GM12864 (cell line): ENCODE results near the gene PLEKHA8.

Source experiments
- DNase-seq: peaks from one replicate; pipeline ENCODE4 v3.0.0-alpha.2; 2011; ENCODE audit warnings: low read depth
- H3K4me3 ChIP-seq: 2 replicates; pipeline ENCODE4 v1.5.1; 2011; ENCODE audit warnings: mild to moderate bottlenecking, low read depth, low read length, control low read depth
- TF ChIP-seq, protein P1 (sequence below): IDR thresholded peaks from 2 replicates; pipeline ENCODE4 v1.5.1; 2011; ENCODE audit warnings: low read depth, mild to moderate bottlenecking, moderate library complexity, low read length, control low read depth, inconsistent platforms; ENCODE audit errors: missing control alignments

The PLEKHA8 gene

DNA sequence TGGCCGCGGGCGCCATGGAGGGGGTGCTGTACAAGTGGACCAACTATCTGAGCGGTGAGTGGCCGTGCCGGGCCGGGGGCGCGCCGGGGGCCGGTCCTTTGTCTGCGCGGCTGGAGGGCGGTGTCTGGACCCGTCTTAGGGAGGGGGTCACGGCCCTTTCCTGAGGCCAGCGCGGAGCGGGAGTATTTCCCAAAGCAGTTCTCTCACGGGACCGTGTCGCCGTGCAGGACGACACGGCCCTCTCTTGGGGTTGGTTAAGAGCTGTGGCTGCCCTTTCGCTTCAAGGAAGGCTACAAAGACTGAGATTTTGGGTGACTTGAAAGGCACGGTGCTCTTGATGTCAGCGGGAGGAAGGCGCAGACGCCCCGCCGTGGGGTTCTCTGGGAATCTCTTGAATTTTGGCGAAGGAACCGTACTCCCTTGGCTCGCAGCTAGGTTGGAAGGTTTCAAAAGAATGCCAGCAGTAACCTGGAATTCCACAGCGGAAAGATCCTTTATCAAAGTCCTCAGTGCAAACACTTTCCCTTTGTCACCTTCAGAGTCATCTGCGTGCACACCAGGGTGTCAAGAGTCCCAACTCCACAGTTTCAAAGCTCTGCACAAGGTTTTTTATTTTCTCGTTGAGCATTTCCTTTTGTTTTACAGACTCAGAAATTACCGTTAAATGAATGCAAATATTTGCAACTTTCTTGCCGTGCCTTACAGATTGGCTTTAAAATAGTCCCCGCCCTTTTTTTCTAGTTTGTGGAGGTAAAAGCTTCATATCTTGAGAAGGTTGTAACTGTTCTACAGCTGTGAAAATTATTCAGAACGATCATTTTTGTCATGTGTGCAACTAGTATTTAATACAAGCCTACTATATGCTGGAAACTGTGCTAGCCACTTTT lies 780 bp downstream of the PLEKHA8 start:
- TF ChIP-seq, protein P1, sequence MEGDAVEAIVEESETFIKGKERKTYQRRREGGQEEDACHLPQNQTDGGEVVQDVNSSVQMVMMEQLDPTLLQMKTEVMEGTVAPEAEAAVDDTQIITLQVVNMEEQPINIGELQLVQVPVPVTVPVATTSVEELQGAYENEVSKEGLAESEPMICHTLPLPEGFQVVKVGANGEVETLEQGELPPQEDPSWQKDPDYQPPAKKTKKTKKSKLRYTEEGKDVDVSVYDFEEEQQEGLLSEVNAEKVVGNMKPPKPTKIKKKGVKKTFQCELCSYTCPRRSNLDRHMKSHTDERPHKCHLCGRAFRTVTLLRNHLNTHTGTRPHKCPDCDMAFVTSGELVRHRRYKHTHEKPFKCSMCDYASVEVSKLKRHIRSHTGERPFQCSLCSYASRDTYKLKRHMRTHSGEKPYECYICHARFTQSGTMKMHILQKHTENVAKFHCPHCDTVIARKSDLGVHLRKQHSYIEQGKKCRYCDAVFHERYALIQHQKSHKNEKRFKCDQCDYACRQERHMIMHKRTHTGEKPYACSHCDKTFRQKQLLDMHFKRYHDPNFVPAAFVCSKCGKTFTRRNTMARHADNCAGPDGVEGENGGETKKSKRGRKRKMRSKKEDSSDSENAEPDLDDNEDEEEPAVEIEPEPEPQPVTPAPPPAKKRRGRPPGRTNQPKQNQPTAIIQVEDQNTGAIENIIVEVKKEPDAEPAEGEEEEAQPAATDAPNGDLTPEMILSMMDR: no peak
- no peak for DNase-seq
- H3K4me3 ChIP-seq: peak overlapping the region; percentile 93

DNA sequence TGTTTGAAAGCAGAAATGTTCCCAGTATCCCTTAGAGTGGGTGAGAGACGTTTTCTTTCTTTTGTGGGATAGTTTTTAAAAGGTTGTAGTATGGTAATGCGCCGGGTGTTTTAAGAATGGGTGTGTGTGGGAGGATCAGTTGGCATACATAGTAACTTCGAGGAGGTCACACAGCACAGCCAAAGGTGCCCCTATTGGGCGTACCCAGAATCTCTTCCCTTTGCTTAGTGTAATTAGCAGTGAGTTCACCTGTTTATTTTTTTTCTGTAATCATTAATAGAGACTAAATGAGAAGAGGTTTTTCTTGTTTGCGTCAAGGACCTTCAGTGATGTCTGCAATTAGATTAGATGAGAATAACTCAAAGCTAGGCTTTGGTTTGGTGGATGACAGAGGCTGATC lies 1.5 kb downstream of the PLEKHA8 start:
- peak overlapping the region; percentile 93; the same call in 1 of the 2 replicates for H3K4me3 ChIP-seq
- no peak for DNase-seq
- TF ChIP-seq, protein P1: no peak

DNA sequence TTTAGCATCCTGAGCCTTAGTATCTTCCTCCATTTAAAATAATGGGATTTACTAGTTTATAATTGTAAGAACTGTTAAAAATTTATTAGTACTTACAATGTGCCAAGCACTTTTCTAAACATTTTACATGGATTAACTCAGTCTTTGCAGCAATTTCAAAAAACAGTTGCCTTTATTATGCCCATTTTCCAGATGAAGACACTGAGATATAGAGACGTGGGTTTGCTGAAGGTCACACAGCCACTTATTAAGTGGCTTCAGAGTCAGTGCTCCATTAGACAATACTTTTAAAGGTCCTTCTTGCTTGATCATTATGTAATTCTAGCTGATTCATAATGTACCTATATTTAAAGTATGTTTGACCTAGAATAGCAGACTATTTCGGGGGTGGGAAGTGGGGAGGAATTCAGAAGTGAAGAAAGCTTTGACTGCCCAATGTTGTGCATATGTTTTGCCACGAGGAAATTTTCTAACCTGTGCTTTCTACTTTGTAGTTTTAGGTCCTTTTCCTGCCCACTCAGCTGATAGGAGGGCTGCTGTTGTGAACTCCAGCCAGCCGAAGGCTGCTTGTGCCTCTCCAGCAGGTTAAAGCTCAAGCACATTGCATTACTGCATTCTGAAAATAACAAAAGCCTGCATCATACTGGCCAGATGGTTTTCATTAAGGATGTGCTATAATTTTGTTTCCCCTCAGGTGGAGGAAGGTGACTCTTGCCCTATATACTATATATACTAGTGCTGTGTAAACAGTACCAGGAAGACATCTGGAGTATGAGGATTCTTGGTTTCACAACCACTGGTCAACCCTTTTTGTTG lies 4.3 kb downstream of the PLEKHA8 start:
- no peak for DNase-seq
- no peak overlapping the region for H3K4me3 ChIP-seq
- TF ChIP-seq, protein P1: no peak

DNA sequence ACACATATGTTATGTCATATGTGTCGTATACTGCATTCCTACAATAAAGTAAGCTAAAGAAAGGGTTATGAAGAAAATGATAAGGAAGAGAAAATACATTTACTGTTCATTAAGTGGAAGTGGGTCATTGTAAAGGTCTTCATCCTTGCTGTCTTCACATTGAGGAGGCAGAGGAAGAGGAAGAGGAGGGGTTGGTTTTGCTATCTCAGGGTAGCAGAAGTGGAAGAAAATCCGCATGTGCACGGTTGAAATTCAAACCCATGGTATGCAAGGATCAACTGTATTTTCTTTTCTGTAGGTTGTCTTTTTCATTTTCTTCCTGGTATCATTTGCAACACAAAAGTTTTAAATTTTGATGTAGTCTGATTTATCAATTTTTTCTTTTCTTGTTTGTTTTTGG lies 6.3 kb downstream of the PLEKHA8 start:
- no peak overlapping the region for H3K4me3 ChIP-seq
- no peak for DNase-seq
- TF ChIP-seq, protein P1: no peak

DNA sequence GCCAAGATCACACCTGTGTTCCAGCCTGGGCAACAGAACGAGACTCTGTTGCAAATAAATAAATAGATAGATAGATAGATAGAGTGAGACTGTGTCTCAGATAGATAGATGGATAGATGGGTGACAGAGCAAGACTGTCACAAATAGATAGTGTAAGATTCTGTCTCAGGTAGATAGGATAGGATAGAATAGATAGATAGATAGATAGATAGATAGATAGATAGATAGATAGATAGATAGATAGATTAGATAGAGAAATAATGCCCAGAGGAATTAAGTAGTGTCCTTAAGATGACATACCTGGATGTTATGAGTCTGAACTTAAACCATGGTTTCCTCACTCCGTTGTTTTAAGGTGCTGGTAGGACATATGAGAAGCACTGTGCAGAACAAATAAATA lies 8.0 kb downstream of the PLEKHA8 start:
- TF ChIP-seq, protein P1: no peak
- no peak for DNase-seq
- no peak overlapping the region for H3K4me3 ChIP-seq

DNA sequence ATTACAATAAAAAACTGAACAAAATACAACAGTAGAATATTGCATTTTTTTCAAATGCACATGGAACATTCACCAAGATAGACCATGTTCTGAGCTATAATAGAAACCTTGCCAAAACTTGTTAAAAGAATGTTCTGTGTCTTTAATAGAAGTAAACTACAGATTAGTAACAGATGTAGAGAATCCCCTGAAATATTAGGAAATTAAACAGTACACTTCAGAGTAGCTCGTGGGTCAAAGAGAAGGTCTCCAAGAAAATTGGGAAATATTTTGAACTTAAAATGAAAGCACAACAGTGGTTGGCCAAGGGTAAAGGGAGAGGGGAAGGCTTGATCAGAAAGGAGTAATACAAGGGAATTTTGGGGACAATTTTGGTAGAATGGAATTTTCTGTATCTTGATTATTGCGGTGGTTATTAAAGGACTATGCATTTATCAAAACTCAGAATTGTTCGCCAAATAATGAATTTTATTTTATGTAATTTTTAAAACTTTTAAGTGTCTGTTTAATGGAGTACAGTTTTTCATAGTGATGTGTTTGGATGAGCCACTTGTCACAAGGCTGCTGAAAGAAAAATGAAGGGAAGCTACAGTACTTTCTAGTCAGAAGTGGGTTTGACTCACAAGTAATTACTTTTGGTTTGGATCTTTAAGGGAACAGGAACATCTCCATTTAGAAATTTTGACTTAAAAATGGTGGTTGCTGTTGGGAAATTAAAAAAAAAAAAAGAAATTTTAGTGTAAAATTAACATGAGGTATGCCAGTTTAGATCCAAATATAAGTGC lies 10.2 kb downstream of the PLEKHA8 start:
- no peak for DNase-seq
- TF ChIP-seq, protein P1: no peak

More for the DNA sequence above, 10.2 kb downstream of the PLEKHA8 start:
- no peak overlapping the region for H3K4me3 ChIP-seq
